Neural crest cell (in vitro differentiated cells): Measurements from ENCODE around the gene LARP1. TPM values are rescaled to one million over a fixed set of nuclear protein-coding genes. Genes with fewer than 3 reads are reported as not detected.

Experiments used
- DNase-seq: peaks from one replicate; pipeline ENCODE4 v3.0.0; 2021; ENCODE audit warnings: low read depth, mixed read lengths, low spot score
- H3K27ac Mint-ChIP-seq: one replicate; pipeline ENCODE4 v1.8.0; 2021; ENCODE audit warnings: mild to moderate bottlenecking, mixed read lengths; ENCODE audit not compliant: unreplicated experiment
- H3K27me3 Mint-ChIP-seq: 2 replicates; pipeline ENCODE4 v1.8.0; 2021; ENCODE audit warnings: low read depth, mild to moderate bottlenecking, mixed read lengths
- H3K36me3 Mint-ChIP-seq: 2 replicates; pipeline ENCODE4 v1.8.0; 2021; ENCODE audit warnings: low read depth, mild to moderate bottlenecking, mixed read lengths
- H3K4me1 Mint-ChIP-seq: 2 replicates; pipeline ENCODE4 v1.8.0; 2021; ENCODE audit warnings: mixed read lengths
- H3K4me3 Mint-ChIP-seq: one replicate; pipeline ENCODE4 v1.8.0; 2021; ENCODE audit warnings: mild to moderate bottlenecking, mixed read lengths
- H3K9me3 Mint-ChIP-seq: 2 replicates; pipeline ENCODE4 v1.8.0; 2021; ENCODE audit warnings: mixed read lengths
- total RNA-seq: library from RNA; stranded (reverse); gene quantifications from 2 replicates; pipeline ENCODE4 v1.2.1, GENCODE V29; 2021
- TF ChIP-seq, protein P1 (sequence below): fragments of 200-600 bp; sonication (generic); conservative IDR thresholded peaks from 2 replicates; pipeline ENCODE4 v1.5.0; 2021; ENCODE audit warnings: antibody characterized with exemption, mild to moderate bottlenecking

Gene LARP1
- total RNA-seq, 1 donor from 2014 or later: 231 TPM

DNA sequence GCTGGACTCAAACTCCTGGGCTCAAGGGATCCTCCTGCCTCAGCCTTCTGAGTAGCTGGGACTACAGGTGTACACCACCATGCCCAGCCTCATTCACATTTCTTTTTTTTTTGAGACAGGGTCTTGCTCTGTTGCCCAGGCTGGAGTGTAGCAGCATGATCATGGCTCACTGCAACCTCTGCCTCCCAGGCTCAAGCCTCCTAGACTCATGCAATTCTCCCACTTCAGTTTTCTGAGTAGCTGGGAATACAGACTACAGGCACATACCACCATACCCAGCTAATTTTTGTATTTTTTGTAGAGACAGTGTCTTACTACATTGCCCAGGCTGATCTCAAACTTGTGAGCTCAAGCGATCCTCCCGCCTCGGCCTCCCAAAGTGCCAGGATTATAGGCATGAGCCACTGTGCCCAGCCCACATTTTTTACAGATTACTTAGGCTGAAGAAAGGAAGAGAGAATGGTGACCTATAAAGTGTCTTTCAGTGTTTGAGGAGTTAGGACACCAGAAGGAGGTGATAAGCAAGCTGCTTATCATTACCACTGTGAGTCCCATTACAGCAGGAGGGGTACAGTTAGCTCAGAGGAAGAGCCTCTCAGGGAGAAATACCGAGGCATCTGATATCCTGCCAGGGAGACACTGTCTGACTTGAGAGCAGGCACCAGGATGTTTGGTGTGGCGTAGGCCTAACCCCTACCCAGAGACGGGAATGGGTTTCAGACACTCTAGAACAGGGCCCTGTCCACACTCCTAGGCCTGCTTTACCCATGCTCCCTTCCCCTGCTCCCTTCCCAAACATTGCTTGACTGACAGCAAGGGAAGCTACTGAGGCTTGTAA lies 85.5 kb downstream of the LARP1 start:
- Mint-ChIP-seq H3K27me3 (no peaks in the 10 kb centered on the region), H3K4me3 (no peak overlapping the region), H3K4me1 (peaks cover 6% of the 10 kb centered on the region), H3K9me3 (no peaks in the 10 kb centered on the region), H3K36me3 (no peaks in the 10 kb centered on the region), H3K27ac (peak overlapping the region; percentile 62)
- no peak for DNase-seq
- TF ChIP-seq, protein P1, sequence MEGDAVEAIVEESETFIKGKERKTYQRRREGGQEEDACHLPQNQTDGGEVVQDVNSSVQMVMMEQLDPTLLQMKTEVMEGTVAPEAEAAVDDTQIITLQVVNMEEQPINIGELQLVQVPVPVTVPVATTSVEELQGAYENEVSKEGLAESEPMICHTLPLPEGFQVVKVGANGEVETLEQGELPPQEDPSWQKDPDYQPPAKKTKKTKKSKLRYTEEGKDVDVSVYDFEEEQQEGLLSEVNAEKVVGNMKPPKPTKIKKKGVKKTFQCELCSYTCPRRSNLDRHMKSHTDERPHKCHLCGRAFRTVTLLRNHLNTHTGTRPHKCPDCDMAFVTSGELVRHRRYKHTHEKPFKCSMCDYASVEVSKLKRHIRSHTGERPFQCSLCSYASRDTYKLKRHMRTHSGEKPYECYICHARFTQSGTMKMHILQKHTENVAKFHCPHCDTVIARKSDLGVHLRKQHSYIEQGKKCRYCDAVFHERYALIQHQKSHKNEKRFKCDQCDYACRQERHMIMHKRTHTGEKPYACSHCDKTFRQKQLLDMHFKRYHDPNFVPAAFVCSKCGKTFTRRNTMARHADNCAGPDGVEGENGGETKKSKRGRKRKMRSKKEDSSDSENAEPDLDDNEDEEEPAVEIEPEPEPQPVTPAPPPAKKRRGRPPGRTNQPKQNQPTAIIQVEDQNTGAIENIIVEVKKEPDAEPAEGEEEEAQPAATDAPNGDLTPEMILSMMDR: no peak

DNA sequence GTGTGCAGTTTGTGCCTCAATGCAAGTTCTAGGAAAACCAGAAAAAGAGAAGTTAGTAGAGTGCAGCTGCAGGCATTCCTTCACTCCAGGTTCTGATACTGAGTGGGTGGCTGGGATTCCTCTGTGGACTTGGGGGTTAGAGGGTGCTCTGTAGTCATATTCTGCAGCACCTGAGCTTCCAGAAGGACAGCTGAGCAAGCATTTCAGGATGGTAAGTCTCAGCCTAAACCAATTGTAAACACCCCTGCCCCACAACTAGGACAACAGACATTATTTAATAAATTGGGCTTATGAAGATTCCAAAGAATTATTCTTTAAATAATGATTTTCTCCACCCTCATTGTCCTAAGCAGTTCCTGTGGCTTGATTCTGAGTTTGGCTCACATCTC lies 86.1 kb downstream of the LARP1 start:
- no peaks in the 10 kb centered on the region for H3K27me3 Mint-ChIP-seq
- TF ChIP-seq, protein P1: no peak
- H3K9me3 Mint-ChIP-seq: no peaks in the 10 kb centered on the region
- H3K4me1 Mint-ChIP-seq: peaks cover 6% of the 10 kb centered on the region
- no peak for DNase-seq
- H3K27ac Mint-ChIP-seq: peak overlapping the region; percentile 62
- no peaks in the 10 kb centered on the region for H3K36me3 Mint-ChIP-seq
- H3K4me3 Mint-ChIP-seq: no peak overlapping the region

GRCh38 chr5:154842689-154843530 lies 87.7 kb downstream of the LARP1 start:
- no peaks in the 10 kb centered on the region for H3K36me3 Mint-ChIP-seq
- no peak overlapping the region for H3K27ac Mint-ChIP-seq
- no peaks in the 10 kb centered on the region for H3K27me3 Mint-ChIP-seq
- DNase-seq: no peak
- no peak overlapping the region for H3K4me3 Mint-ChIP-seq
- H3K9me3 Mint-ChIP-seq: no peaks in the 10 kb centered on the region
- TF ChIP-seq, protein P1: no peak
- no peaks in the 10 kb centered on the region for H3K4me1 Mint-ChIP-seq

DNA sequence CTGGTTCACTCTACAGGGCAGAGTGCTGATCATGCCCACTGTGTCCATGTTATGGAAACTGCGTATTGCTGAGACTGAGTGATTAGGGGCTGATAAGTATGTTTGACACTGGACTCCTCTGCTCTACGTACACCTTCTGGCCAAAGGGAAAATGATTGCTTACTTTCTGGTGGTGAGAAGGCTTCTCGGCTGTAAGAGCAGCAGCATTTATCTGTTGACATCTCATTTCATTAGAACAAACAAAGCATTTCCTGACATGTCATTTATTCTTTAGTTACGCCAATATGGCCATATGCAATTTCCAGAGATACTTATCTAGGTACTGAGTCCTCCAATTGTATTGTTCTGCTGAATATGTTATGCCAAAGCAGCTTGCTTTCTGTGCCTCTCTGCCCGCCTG lies 89.6 kb downstream of the LARP1 start:
- H3K27me3 Mint-ChIP-seq: no peaks in the 10 kb centered on the region
- H3K27ac Mint-ChIP-seq: no peak overlapping the region
- H3K4me3 Mint-ChIP-seq: no peak overlapping the region
- H3K36me3 Mint-ChIP-seq: no peaks in the 10 kb centered on the region
- TF ChIP-seq, protein P1: no peak
- H3K9me3 Mint-ChIP-seq: no peaks in the 10 kb centered on the region
- DNase-seq: no peak
- peaks cover 7% of the 10 kb centered on the region for H3K4me1 Mint-ChIP-seq

DNA sequence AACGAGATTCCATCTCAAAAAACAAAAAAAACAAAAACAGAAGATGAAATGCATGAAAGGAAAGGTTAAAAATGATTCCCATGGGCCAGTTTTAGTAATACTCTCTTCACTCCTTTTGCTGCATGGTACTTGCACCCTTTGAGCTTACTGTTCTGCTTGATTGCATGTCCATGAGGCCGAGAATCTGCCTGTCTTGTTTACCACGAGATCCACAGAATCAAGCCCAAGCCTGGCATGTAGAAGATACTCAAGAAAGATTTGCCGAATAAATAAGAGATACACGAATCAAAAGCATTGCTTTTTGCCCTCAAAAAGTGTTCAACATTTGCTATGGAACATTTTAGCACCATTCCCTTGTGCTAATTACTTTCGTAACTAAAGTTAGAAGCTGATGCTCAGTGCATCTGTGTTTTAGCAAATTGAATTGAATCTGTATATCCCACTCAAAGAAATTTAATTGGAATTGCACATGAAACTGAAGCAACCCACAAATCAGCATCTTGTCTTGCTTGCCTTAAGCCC lies 94.1 kb downstream of the LARP1 start:
- no peak overlapping the region for H3K27ac Mint-ChIP-seq
- no peaks in the 10 kb centered on the region for H3K27me3 Mint-ChIP-seq
- no peaks in the 10 kb centered on the region for H3K36me3 Mint-ChIP-seq

More for the DNA sequence above, 94.1 kb downstream of the LARP1 start:
- H3K4me3 Mint-ChIP-seq: peak overlapping the region; percentile 78
- H3K9me3 Mint-ChIP-seq: no peaks in the 10 kb centered on the region
- TF ChIP-seq, protein P1: no peak
- no peak for DNase-seq
- H3K4me1 Mint-ChIP-seq: peaks cover 24% of the 10 kb centered on the region
